Keratinocyte (primary cell): ENCODE data around the gene REX1BD. TPM values are rescaled to one million over a fixed set of nuclear protein-coding genes. Genes with fewer than 3 reads are reported as not detected.

Source experiments
- DNase-seq: peaks from one replicate; pipeline ENCODE4 v3.0.0-alpha.2; 2011; ENCODE audit warnings: low read depth, missing footprints, low spot score
- FAIRE-seq: peaks from 2 replicates; lab custom pipeline; 2011; peaks lifted over from hg19 to GRCh38; lab: Jason Lieb, UNC
- H2AFZ ChIP-seq: 2 replicates; pipeline ENCODE4 v1.6.0; 2012; ENCODE audit warnings: low read length, control low read depth, inconsistent platforms; ENCODE audit not compliant: control insufficient read depth
- H3K27ac ChIP-seq: 2 replicates; pipeline ENCODE4 v1.5.1; 2011; ENCODE audit warnings: low read length; ENCODE audit not compliant: control insufficient read depth, insufficient read depth
- H3K27me3 ChIP-seq: 3 replicates; pipeline ENCODE4 v1.6.0; 2011; ENCODE audit warnings: low read length; ENCODE audit not compliant: control insufficient read depth, insufficient read depth; ENCODE audit errors: extremely low read depth
- H3K36me3 ChIP-seq, 2 experiments: 2 replicates in 1 of 2; 3 replicates in 1 of 2; pipeline ENCODE4 v1.5.1; 2011; ENCODE audit warnings: low read length in 2 of 2, mild to moderate bottlenecking in 1 of 2; ENCODE audit not compliant: control insufficient read depth in 2 of 2, insufficient read depth in 2 of 2; ENCODE audit errors: extremely low read depth in 1 of 2
- H3K4me1 ChIP-seq: 3 replicates; pipeline ENCODE4 v1.5.1; 2011; ENCODE audit warnings: low read length; ENCODE audit not compliant: control insufficient read depth, insufficient read depth; ENCODE audit errors: extremely low read depth
- H3K4me2 ChIP-seq: 3 replicates; pipeline ENCODE4 v1.6.0; 2011; ENCODE audit warnings: low read depth, low read length; ENCODE audit not compliant: control insufficient read depth, insufficient read depth; ENCODE audit errors: extremely low read depth
- H3K4me3 ChIP-seq, 3 experiments: fragments of 200-600 bp in 1 of 3; sonication (generic) in 1 of 3; 2 replicates in 2 of 3; 3 replicates in 1 of 3; pipeline ENCODE4 v1.5.1; 2011 to 2016; ENCODE audit warnings: low read length in 3 of 3, mild to moderate bottlenecking in 3 of 3, control low read depth in 2 of 3, inconsistent platforms in 1 of 3, low read depth in 1 of 3, mixed read lengths in 1 of 3, mixed run types in 1 of 3, moderate library complexity in 1 of 3; ENCODE audit not compliant: control insufficient read depth in 2 of 3, insufficient read depth in 2 of 3; ENCODE audit errors: extremely low read depth in 1 of 3
- H3K79me2 ChIP-seq: 2 replicates; pipeline ENCODE4 v1.6.0; 2012; ENCODE audit warnings: low read length; ENCODE audit not compliant: control insufficient read depth, insufficient read depth
- H3K9ac ChIP-seq: 3 replicates; pipeline ENCODE4 v1.6.0; 2011; ENCODE audit warnings: low read length; ENCODE audit not compliant: control insufficient read depth, insufficient read depth; ENCODE audit errors: extremely low read depth
- H3K9me1 ChIP-seq: 3 replicates; pipeline ENCODE4 v1.6.0; 2011; ENCODE audit warnings: low read length; ENCODE audit not compliant: control insufficient read depth, insufficient read depth; ENCODE audit errors: extremely low read depth
- H3K9me3 ChIP-seq: 2 replicates; pipeline ENCODE4 v1.5.1; 2012; ENCODE audit warnings: low read depth, low read length; ENCODE audit not compliant: control insufficient read depth
- H4K20me1 ChIP-seq: 3 replicates; pipeline ENCODE4 v1.6.0; 2011; ENCODE audit warnings: low read length; ENCODE audit not compliant: control insufficient read depth, insufficient read depth; ENCODE audit errors: extremely low read depth
- CTCF ChIP-seq, 3 experiments: IDR thresholded peaks in 1 of 3; conservative IDR thresholded peaks in 1 of 3; optimal IDR thresholded peaks in 1 of 3; 2 replicates in 2 of 3; 3 replicates in 1 of 3; pipeline versions ENCODE3 to v1.5.1; 2011; ENCODE audit warnings: low read length in 3 of 3, mild to moderate bottlenecking in 3 of 3, moderate library complexity in 2 of 3, control low read depth in 1 of 3, inconsistent platforms in 1 of 3; ENCODE audit not compliant: insufficient read depth in 2 of 3; ENCODE audit errors: extremely low read depth in 1 of 3
- EZH2 ChIP-seq: IDR thresholded peaks from one replicate; pipeline ENCODE4 v1.6.1; 2012; ENCODE audit warnings: inconsistent platforms, mild to moderate bottlenecking, low read length, moderate library complexity
- dilution Hi-C: fragments of 300-500 bp; cut with MboI; formaldehyde crosslinking; loops from one replicate; pipeline ENCODE4 v1.7.0; 2020; ENCODE audit warnings: low sequenced_read_pairs; ENCODE audit not compliant: extremely low pct_ligation_motif_present
- polyA plus RNA-seq, 5 experiments: library from polyadenylated mRNA; depleted of rRNA in 3 of 5; stranded (reverse) in 3 of 5; stranded (forward) in 1 of 5; unstranded in 1 of 5; fragments of >200 nt; gene quantifications; 1 replicate in 1 of 5; 2 replicates in 3 of 5; 3 replicates in 1 of 5; pipeline versions ENCODE4 v1.2.1 to v1.2.3, GENCODE V29; 2011 to 2012; ENCODE audit warnings: missing spikeins in 2 of 5, low read depth in 1 of 5, low replicate concordance in 1 of 5

REX1BD gene
- polyA plus RNA-seq, 1 donor (not counting 4 experiments of a cell fraction or from before 2014, with no cell fraction given) = 31.9 TPM

GRCh38 chr19:18633321-18633720 is 44.7 kb downstream of the REX1BD start:
- Histone ChIP-seq H3K9me3 (no peaks in the 10 kb centered on the region), H3K4me1 (peaks cover 19% of the 10 kb centered on the region), H3K9me1 (no peaks in the 10 kb centered on the region), H2AFZ (no peak overlapping the region), H3K36me3 (no peaks in the 10 kb centered on the region), H3K4me2 (no peak overlapping the region), H4K20me1 (no peaks in the 10 kb centered on the region), H3K9ac (no peak overlapping the region), H3K27me3 (no peaks in the 10 kb centered on the region), H3K79me2 (no peaks in the 10 kb centered on the region), H3K27ac (no peak overlapping the region), H3K4me3 (no peak overlapping the region)
- FAIRE-seq (no peak), DNase-seq (no peak)
- dilution Hi-C loops = no loop called here
- TF ChIP-seq CTCF (optimal IDR thresholded peaks at IDR 0.05 in 1 of 3, IDR thresholded peaks at IDR 0.05 in 1 of 3, conservative IDR thresholded peaks at IDR 0.05 in 1 of 3; ENCODE audit: extremely low read depth in 1 of 3, insufficient read depth in 2 of 3, low read length in 3 of 3) = no peak
- TF ChIP-seq EZH2 = no peak

GRCh38 chr19:18634612-18635297 is 46.2 kb downstream of the REX1BD start:
- peaks cover 19% of the 10 kb centered on the region for H3K4me1 ChIP-seq
- H3K27me3 ChIP-seq = no peaks in the 10 kb centered on the region
- no peaks in the 10 kb centered on the region for H3K79me2 ChIP-seq
- no peaks in the 10 kb centered on the region for H3K9me1 ChIP-seq
- DNase-seq (no peak), FAIRE-seq (peak; percentile 52)
- dilution Hi-C loops = no loop called here
- TF ChIP-seq EZH2 = no peak
- no peak for TF ChIP-seq CTCF (optimal IDR thresholded peaks at IDR 0.05 in 1 of 3, IDR thresholded peaks at IDR 0.05 in 1 of 3, conservative IDR thresholded peaks at IDR 0.05 in 1 of 3; ENCODE audit: extremely low read depth in 1 of 3, insufficient read depth in 2 of 3, low read length in 3 of 3)
- no peak overlapping the region for H3K4me3 ChIP-seq
- no peak overlapping the region for H3K27ac ChIP-seq
- no peak overlapping the region for H3K4me2 ChIP-seq
- H2AFZ ChIP-seq = no peak overlapping the region
- no peaks in the 10 kb centered on the region for H3K9me3 ChIP-seq
- H3K9ac ChIP-seq = no peak overlapping the region
- no peaks in the 10 kb centered on the region for H4K20me1 ChIP-seq
- no peaks in the 10 kb centered on the region for H3K36me3 ChIP-seq
